Measurements from ENCODE around the gene GDAP1L1.
A peak's percentile ranks its signal among the peaks of the same experiment; 100 is the strongest.
"Not testable (repeated sequence)": the region's sequence is repeated elsewhere in the genome, so short reads cannot be mapped to it uniquely, and the experiment has no call there.

GDAP1L1 gene

DNA sequence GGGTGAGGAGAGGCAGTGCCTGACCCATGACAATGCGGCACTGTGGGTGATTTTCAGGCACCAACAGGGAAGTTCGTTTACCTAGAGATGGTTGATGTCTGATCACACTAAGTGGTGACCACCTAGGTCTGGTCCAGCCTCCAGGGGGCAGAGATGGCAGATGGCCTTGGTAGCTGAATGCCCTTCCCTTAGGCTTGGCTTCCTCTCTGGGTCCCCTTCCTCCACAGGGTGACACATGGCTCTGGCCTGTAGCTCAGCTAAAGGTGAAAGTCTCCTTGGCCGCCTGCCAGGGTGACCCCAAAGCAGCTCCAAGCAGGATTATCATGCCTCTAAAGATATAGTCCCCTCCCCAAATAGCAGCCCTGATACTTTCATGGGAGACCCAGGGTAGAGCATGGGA, 6.4 kb downstream of the GDAP1L1 start:
- DNase-seq = no peak

DNA sequence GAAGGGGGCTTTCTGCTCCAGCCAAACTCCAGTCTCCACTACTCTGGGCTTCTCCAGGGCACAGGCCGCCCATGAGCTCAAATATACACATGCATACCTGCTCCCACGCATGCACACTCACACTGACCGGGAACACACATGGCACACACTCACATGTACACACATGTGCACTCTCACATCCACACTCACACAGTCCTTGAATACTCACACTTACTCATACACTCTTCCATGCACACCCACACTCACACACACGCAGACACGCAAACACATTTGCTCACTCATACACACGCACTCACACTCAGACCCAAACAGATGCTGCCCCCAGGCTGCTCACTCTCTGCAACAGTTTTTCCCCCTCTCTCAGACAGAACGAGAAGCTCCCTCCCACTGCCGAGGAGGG, 7.0 kb downstream of the GDAP1L1 start:
- no peak for DNase-seq

DNA sequence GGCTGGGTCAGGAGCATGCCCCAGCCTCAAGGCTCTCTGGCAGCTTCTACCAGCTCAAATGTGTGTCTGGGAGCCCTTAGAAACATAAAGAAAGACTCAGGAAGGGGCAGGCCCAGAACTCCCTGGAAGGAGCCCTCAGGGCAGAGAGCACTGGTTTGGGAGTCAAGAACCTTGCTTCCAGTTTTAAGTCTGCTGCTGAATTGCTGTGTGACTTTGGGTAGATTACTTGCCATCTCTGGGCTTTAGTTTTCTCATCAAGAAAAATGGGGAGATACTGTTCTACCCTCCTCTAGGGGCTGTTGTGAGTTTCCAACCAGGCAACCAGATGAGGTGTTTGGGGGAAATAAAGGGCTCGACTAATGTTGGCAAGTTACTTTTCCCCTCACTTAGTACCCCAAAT, 8.8 kb downstream of the GDAP1L1 start:
- no peak for DNase-seq

DNA sequence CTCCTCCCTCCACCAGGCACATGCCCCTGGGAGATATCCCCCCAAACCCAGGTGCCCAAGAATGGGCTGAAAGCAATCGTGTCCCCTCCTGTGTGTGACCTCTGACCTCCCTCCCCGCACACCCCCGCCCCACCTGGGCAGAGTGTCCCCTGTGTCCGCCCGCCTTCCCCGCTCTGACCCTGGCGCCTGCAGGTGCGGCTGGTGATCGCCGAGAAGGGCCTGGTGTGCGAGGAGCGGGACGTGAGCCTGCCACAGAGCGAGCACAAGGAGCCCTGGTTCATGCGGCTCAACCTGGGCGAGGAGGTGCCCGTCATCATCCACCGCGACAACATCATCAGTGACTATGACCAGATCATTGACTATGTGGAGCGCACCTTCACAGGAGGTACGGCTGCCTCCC, 9.9 kb downstream of the GDAP1L1 start:
- no peak for DNase-seq

DNA sequence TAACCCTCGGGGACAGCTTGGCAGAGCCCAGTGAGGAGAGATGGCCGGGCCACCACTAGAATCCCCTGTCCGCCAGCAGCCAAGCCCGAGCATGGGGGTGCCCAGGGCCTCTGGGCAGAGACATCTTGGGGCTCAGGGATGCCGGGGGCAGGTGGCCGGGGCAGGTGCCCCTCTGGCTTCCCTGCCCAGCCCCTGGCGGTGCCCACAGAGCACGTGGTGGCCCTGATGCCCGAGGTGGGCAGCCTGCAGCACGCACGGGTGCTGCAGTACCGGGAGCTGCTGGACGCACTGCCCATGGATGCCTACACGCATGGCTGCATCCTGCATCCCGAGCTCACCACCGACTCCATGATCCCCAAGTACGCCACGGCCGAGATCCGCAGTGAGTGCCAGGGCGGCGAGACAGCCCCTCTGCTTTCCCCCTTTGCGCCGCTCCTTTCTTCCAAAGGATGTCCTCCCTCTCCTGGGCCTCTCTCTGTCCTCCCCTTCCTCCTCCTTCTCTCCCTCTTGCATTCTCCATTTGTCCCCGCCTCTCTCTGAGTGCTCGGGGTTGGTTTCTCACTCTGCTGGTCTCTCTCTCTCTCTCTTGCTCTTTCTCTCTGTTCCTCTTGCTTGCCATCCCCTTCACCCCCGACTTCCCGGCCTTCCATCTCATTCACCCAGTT, 11.2 kb downstream of the GDAP1L1 start:
- DNase-seq = no peak

DNA sequence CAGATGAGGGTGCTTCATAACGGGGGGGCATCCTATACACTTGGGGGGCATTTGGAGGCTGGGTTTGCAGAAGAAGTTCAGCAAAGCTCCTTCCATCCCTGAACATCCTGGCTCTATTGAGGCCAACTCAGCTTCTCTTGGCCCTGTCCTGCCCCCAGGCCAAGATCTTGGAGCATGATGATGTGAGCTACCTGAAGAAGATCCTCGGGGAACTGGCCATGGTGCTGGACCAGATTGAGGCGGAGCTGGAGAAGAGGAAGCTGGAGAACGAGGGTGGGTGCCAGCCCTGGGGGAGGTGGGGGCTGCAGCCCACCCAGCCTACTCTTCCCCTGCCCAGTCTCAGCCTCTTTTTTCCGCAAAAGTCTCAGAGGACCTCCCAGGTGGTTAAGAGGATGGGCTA, 17.2 kb downstream of the GDAP1L1 start:
- no peak for DNase-seq

DNA sequence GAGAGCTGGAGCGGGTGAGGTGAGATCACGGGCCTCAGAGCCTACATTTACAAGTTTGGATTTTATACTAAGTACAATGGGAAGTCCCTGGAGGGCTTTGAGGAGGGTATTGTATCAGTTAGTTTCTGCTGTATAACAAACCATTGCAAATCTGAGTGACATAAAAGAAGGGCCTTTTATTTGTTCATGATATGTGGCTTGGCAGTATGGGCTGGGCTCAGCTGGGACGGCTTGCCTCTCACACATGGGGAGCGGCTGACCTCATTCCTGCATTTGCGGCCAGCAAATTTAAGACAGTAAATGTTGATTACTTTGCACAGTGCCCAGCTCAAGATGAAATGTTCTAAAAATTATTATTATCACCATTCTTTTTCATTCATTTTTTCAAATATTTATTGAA, 21.7 kb downstream of the GDAP1L1 start:
- DNase-seq = no peak

DNA sequence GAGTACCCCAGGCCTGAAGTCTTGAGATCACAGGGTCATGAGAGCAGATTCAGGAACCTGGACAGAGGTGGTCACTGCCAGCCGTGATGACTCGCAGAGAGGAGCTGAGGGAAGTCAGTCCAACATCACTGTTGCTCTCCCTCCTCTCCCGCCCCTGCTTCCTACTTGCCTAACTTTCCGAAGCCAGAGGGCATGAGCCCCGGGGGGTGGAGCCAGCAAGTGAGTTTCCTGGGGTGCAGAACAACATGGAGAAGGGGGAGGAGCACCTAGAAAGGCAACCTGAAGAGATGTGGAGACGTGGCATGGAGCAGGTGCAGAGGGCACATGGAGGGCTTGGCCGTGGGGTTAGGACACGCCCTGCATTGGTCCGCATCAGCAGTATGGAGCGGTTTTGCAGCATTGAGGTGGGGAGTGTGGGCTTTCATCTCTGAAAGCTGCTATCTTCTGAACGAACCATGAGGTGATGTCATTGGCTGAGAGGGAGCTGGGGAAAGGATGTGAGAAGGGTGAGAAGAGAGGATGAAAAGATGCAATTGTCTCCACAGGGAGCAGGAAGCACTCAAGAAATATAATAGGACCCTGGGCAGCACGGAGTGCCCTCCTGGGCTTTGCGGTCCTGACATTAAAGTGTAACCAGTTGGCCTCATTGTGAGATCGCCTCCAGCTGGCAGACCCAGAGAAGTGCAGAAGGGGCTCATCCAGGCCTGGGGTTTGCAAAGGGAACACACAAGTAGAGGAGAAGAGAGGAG, 25.0 kb downstream of the GDAP1L1 start:
- no peak for DNase-seq

DNA sequence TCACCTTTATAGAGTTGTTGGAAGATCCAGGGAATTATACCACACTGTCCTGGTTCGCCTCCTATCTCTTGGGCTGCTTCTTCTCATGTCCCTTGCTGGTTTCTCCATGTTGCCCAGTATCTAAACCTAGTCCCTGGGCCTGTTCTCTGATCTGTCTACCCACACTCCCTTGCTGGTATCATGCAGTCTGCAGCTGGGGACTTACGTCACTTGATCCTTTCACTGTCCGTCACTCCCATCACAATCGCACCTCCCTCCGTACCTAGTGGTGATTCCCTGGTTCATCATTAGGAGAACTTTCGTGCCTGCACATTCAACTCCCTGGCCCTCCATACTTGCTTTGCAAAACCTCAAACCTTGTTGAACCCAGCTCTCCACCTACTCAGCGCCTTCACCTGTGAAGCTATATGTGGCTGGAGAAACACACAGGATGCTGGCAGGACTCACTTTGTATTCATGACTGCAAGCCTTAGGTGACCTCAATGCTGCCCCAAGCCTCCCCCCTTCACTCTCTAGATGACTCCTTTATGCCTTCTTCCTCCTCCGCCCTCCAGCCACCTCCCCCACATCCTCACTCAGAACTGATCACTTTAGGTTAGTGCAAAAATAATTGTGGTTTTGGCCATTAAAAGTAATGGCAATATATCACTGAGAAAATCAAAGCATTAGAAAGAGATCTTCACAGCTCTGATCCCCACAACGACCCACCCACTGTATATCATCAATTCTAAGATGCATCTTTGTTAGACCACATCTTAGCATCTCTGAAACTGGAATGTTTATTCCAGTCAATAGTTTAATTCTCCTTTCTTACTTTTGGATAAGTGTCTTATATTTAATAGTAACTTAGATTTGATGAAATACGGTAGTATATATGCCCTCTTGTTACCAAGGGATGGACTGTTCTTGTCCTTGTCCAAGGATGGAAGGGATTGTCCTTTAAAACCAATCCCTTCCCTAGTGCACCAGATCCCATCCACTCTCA, 26.4 kb downstream of the GDAP1L1 start:
- no peak for DNase-seq

DNA sequence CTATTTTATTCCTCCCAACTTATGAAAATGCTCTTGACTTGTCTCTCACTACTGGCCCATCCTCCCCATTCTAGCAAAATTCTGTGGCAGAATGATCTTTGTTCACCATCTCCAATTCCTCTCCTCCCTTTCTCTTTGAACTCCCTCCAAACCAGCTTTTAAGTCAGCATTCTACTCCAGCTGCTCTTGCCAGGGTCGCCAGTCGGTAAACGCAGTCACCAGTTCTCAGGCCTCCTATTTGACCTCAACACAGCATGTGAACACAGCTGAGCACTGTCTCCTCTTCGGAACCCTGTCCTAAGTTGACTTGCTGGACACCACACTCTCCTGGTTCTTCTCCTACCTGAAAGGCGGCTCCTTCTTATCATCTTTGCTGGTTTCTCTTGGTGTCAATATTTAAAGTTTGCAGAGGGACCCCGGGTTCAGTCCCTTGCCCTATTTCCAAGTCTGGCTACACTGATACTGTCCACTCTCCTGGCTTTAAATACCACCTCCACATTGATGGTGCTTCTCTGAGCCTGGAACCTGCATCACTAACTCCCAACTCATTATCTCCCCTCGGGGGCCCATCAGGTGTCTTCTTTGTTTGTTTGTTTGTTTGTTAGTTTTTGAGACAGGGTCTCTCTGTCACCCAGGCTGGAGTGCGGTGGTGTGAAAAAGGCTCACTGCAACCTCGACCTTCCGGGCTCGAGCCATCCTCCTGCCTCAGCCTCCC, 27.4 kb downstream of the GDAP1L1 start:
- DNase-seq = no peak

DNA sequence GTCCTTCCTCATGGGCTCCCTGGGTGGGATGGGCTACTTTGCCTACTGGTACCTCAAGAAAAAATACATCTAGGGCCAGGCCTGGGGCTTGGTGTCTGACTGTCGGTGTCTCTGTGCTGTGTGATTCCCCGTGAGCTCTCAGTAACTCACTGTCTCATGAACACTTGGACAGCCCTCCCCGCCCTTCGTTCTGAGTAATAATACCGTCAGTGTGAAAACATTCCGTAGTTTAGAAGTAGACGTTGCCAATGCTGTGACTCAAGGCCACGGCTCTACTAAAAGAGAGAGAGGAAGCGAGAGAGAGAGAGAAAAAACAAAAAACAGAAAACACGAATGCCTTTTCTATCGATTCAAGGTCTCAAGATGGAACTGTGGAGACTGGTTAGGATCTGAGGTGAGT, 32.1 kb downstream of the GDAP1L1 start:
- DNase-seq = peak in 5 of 58 donors; percentile 2 to 8 (median 3)

DNA sequence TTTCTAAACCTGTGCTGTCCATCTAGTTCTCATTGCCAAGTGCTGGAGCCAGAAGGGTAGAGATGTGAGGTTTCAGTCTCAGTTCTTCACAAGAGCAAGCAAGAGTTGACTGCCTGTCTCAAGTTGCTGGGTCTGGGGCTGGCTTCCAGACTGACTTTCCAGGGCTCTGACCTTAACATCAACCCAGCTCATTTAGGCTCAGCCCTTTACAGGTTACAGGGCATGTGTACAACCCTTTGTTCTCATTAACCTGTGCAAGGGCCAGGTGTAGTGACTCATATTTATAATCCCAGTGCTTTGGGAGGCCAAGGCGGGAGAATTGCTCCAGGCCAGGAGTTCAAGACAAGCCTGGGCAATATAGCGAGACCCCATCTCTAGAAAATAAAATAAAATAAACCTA, 33.3 kb downstream of the GDAP1L1 start:
- no peak for DNase-seq

DNA sequence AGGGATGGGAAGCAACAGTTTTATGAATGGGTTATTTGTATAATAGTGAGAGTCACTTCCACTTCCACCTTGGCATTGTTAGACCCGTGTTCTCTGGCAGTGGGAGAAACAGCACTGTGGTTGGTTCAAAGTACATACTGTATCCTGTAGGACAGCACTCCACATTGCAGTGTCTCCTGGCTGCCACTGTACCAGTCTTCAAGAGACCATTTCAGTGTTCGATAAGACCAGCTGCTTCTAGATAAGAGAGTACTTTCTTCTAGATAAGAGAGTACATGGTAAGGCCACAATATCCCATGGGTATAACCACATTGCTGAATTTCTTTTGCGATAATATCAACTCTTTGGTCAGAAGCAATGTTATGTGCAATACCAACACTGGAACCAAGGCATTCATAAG, 35.1 kb downstream of the GDAP1L1 start:
- no peak for DNase-seq

DNA sequence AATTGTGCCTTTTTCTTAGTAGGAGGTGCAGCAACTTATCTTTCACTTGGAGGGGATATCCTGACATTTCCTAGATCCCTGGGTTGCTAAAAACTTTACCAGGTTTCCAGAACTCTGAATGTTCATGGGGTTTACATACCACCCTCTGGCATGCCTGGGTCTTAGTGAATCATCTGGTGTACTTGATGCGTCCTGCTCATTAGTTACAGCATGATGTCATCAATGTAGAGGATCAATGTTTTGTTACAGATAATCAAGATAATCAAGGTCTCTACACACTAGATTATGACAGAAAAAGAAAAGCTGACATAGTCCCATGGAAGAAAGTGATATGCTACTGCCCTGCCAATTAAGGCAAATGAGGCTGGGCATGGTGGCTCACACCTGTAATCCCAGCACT, 36.9 kb downstream of the GDAP1L1 start:
- no peak for DNase-seq

DNA sequence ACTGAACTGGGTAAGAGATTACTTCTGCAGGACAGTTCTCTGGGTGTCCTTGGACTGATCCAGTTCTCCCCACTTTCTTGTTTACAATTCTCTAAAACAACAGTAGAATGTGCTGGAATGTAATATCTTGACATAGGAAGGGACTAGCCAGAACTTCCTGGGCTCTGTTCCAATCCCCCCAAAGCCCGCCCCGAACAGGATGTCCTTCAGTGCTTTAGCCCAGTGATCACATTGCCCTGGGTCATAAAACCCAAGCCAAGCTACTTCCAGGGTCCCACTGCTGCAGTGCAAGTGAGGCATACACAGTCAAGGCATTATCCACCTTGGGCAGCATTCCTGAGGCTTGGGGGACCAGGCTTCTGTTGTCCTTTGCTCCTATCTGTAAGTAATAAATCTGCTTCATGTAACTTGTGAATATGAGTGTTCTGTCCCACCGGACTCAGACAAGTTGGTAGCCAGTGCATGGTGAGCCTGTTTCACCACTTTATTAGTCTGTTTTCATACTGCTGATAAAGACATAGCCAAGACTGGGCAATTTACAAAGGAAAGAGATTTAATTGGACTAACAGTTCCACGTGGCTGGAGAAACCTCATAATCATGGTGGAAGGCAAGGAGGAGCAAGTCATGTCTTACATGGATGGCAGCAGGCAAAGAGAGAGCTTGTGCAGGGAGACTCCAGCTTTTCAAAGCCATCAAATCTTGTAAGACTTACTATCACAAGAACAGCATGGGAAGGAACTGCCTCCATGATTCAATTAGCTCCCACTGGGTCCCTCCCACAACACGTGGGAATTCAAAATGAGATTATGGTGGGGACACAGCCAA, 40.4 kb downstream of the GDAP1L1 start:
- DNase-seq = no peak

DNA sequence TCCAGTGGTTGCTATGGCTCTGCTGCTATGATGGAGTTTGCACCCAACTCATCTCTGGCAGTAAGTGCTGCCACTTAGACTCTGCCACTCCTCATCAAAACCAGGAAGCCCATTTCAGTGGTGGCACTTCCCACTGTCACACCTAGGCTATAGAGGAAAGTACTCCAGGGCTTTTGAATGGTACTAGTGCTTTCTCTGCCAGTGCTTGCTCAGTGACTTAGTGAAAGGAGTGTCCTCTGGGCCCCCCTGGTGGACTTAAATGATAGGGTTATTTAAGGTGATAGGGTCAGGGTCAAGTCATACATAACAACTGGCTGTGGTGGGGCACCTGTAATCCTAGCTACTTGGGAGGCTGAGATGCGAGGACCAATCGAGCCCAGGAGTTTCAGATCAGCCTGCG, 41.1 kb downstream of the GDAP1L1 start:
- no peak for DNase-seq

DNA sequence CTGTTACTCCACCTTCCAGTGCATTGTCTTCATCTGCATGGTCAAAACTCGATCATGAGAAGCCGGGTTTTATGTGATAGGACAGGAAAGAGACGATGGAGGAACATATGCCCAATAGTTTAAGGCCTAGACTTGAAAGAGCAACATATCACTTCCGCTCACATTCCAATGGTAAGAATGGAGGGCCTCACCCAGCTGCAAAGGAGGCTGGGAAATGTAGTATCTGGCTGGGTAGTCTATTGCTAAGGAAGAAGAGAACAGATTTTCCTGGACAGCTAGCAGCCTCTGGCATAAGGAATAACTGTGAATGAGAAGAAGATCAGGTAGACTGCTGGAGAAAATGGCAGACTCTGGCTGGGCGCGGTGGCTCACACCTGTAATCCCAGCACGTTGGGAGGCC, 44.6 kb downstream of the GDAP1L1 start:
- DNase-seq = no peak

DNA sequence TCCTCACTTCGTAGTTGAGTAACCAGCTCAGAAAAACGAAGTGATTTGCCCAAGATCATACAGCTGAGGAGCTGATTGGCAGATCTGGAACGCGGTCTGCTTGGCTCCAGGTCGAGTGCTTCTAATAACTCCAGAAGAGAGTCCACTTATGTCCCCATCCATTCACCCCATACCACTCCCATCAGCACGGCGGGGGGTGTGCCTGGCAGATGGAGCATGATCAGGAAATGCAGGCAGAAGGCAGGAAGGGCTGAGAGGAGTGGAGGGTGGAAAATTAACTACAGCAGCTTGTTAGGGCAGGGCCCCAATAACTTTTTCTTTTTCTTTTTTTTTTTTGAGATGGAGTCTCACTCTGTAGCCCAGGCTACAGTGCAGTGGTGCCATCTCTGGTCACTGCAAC, 48.9 kb downstream of the GDAP1L1 start:
- DNase-seq = no peak

DNA sequence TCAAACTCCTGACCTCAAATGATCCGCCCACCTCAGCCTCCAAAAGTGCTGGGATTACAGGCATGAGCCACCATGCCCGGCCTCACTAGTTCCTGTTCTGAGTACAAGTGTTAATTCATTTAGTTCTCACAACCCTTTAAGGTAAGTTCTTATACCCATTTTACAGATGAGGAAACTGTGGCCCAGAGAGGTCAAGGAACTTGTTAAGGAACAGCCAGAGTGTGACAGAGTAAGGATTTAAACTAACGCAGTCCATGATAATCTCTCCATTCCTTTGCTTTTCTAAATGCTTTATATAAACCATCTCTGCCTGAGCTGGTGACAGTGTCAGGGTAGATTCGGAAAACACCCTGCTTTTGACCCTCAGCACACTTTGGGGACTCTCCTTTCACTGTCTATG, 50.6 kb downstream of the GDAP1L1 start:
- DNase-seq = no peak

DNA sequence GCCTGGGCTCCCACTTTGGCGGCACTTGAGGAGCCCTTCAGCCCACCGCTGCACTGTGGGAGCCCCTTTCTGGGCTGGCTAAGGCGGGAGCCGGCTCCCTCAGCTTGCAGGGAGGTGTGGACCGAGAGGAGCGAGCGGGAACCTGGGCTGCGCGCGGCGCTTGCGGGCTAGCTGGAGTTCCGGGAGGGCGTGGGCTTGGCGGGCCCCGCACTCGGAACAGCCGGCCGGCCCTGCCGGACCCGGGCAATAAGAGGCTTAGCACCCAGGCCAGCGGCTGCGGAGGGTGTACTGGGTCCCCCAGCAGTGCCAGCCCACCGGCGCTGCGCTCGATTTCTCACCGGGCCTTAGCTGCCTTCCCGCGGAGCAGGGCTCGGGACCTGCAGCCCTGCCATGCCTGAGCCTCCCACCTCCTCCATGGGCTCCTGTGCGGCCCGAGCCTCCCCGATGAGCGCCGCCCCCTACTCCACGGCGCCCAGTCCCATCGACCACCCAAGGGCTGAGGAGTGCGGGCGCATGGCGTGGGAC, 52.0 kb downstream of the GDAP1L1 start:
- DNase-seq = not testable (repeated sequence)

Measured in anterior cingulate cortex (tissue), 58 donors.